ENCODE results near the gene PLA2G4A.

DNA sequence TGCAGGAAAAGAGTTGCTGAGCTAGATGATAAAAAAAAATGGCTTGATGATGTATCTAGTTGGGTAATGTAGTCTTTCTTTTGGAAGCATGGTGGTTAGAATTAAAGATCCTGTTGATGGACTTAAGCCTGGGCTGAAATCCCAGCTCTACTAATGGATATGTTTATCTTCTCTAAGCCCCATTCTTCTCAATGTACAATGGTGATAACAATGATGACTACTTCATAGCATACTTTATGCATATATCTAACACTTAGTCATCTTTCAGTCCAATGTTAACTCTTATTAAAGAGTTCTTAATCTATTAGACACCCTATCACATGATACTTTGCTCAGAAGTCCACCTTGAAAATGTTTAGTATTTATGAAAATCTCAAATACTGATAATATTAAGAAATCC is 189.5 kb downstream of the PLA2G4A start:
- TF ChIP-seq, protein P1, sequence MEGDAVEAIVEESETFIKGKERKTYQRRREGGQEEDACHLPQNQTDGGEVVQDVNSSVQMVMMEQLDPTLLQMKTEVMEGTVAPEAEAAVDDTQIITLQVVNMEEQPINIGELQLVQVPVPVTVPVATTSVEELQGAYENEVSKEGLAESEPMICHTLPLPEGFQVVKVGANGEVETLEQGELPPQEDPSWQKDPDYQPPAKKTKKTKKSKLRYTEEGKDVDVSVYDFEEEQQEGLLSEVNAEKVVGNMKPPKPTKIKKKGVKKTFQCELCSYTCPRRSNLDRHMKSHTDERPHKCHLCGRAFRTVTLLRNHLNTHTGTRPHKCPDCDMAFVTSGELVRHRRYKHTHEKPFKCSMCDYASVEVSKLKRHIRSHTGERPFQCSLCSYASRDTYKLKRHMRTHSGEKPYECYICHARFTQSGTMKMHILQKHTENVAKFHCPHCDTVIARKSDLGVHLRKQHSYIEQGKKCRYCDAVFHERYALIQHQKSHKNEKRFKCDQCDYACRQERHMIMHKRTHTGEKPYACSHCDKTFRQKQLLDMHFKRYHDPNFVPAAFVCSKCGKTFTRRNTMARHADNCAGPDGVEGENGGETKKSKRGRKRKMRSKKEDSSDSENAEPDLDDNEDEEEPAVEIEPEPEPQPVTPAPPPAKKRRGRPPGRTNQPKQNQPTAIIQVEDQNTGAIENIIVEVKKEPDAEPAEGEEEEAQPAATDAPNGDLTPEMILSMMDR (IDR thresholded peaks at IDR 0.05), result no peak
- TF ChIP-seq POLR2A (IDR thresholded peaks at IDR 0.05) (no peak), EP300 (IDR thresholded peaks at IDR 0.05) (no peak)

Data from suprapubic skin (tissue), 3 donors.